Transverse colon (tissue), 4 donors: ENCODE measurements around the gene SLC6A4.

Source experiments
- POLR2AphosphoS5 ChIP-seq, 3 donors: sonication (generic); formaldehyde crosslinking; IDR thresholded peaks; one replicate each; pipeline ENCODE4 v1.6.1; 2016; ENCODE audit warnings: antibody characterized with exemption in 3 of 3
- TF ChIP-seq, protein P1 (sequence below), 5 experiments: fragments of 200-600 bp in 3 of 5; fragments of 450-650 bp in 2 of 5; sonication (generic) in 3 of 5; IDR thresholded peaks; 1 replicate in 2 of 5; 2 replicates in 3 of 5; pipeline ENCODE4 v1.5.1; 2016 to 2017; ENCODE audit warnings: antibody characterized with exemption in 5 of 5, inconsistent platforms in 3 of 5, mild to moderate bottlenecking in 2 of 5, moderate library complexity in 1 of 5

DNA sequence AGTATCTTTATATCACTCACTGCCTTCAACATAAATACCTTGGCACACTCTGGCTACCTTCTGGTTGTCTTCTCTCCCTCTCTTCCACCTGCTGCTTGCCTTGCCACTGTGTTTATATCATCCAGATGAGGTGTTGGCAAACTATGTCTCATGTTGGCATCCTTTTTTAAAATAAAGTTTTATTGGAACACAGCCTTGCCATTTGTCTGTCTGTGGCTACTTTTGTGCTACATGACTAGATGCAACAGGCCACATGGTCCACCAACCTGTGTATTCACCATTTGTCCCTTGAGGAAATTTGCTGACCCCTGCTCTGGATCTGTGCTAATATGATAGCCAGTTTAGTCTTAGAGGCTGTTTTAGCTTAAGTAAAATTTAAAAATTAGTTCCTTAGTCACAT is 82.0 kb downstream of the SLC6A4 start:
- TF ChIP-seq, protein P1, sequence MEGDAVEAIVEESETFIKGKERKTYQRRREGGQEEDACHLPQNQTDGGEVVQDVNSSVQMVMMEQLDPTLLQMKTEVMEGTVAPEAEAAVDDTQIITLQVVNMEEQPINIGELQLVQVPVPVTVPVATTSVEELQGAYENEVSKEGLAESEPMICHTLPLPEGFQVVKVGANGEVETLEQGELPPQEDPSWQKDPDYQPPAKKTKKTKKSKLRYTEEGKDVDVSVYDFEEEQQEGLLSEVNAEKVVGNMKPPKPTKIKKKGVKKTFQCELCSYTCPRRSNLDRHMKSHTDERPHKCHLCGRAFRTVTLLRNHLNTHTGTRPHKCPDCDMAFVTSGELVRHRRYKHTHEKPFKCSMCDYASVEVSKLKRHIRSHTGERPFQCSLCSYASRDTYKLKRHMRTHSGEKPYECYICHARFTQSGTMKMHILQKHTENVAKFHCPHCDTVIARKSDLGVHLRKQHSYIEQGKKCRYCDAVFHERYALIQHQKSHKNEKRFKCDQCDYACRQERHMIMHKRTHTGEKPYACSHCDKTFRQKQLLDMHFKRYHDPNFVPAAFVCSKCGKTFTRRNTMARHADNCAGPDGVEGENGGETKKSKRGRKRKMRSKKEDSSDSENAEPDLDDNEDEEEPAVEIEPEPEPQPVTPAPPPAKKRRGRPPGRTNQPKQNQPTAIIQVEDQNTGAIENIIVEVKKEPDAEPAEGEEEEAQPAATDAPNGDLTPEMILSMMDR (IDR thresholded peaks at IDR 0.05), result no peak
- TF ChIP-seq POLR2AphosphoS5 (IDR thresholded peaks at IDR 0.05), result no peak
